Measurements from ENCODE around the gene JUND.

Gene JUND

GRCh38 chr19:18239303-18239702 is 42.1 kb downstream of the JUND start:
- Histone ChIP-seq H3F3A (ENCODE audit: low read depth) (no peaks in the 10 kb centered on the region), H2AFZ (ENCODE audit: low read length) (no peak overlapping the region), H3K9ac (ENCODE audit: low read depth, low read length, poor library complexity, severe bottlenecking) (no peak overlapping the region), H3K4me2 (ENCODE audit: low read depth, low read length, poor library complexity, severe bottlenecking) (no peak overlapping the region), H3K9me3 (ENCODE audit: insufficient read depth, low read depth, low read length) (no peaks in the 10 kb centered on the region), H3K27me3 (ENCODE audit: insufficient read depth, low read length, poor library complexity, severe bottlenecking) (no peaks in the 10 kb centered on the region), H3K36me3 (ENCODE audit: insufficient read depth, low read length) (no peaks in the 10 kb centered on the region), H4K20me1 (ENCODE audit: insufficient read depth, low read length, poor library complexity, severe bottlenecking) (no peaks in the 10 kb centered on the region), H3K4me1 (ENCODE audit: insufficient read depth, low read length, poor library complexity, severe bottlenecking) (no peaks in the 10 kb centered on the region), H3K4me3 (ENCODE audit: low read length, poor library complexity, severe bottlenecking) (no peak overlapping the region), H3K9me2 (replicated peaks; ENCODE audit: low read depth, low read length) (no peaks in the 10 kb centered on the region), H3K79me2 (ENCODE audit: insufficient read depth, low read length) (no peaks in the 10 kb centered on the region)
- TF ChIP-seq CTCF (conservative IDR thresholded peaks at IDR 0.05; ENCODE audit: low read length) (no peak), EZH2phosphoT487 (IDR thresholded peaks at IDR 0.05; ENCODE audit: borderline replicate concordance) (no peak)

GRCh38 chr19:18234194-18234593 is 47.2 kb downstream of the JUND start:
- Histone ChIP-seq H3K36me3 (ENCODE audit: insufficient read depth, low read length) (no peaks in the 10 kb centered on the region), H3K27me3 (ENCODE audit: insufficient read depth, low read length, poor library complexity, severe bottlenecking) (no peaks in the 10 kb centered on the region), H4K20me1 (ENCODE audit: insufficient read depth, low read length, poor library complexity, severe bottlenecking) (peaks cover 2% of the 10 kb centered on the region), H3K9me2 (replicated peaks; ENCODE audit: low read depth, low read length) (no peaks in the 10 kb centered on the region), H3K9ac (ENCODE audit: low read depth, low read length, poor library complexity, severe bottlenecking) (no peak overlapping the region), H3K4me2 (ENCODE audit: low read depth, low read length, poor library complexity, severe bottlenecking) (no peak overlapping the region), H2AFZ (ENCODE audit: low read length) (no peak overlapping the region), H3K4me1 (ENCODE audit: insufficient read depth, low read length, poor library complexity, severe bottlenecking) (peaks cover 7% of the 10 kb centered on the region), H3F3A (ENCODE audit: low read depth) (no peaks in the 10 kb centered on the region), H3K4me3 (ENCODE audit: low read length, poor library complexity, severe bottlenecking) (no peak overlapping the region), H3K79me2 (ENCODE audit: insufficient read depth, low read length) (no peaks in the 10 kb centered on the region), H3K9me3 (ENCODE audit: insufficient read depth, low read depth, low read length) (no peaks in the 10 kb centered on the region)
- no peak for TF ChIP-seq EZH2phosphoT487 (IDR thresholded peaks at IDR 0.05; ENCODE audit: borderline replicate concordance)
- TF ChIP-seq CTCF (conservative IDR thresholded peaks at IDR 0.05; ENCODE audit: low read length) = no peak

GRCh38 chr19:18233224-18233825 is 48.1 kb downstream of the JUND start:
- no peak overlapping the region for H3K9ac ChIP-seq (ENCODE audit: low read depth, low read length, poor library complexity, severe bottlenecking)
- no peaks in the 10 kb centered on the region for H3K9me3 ChIP-seq (ENCODE audit: insufficient read depth, low read depth, low read length)
- peaks cover 7% of the 10 kb centered on the region for H3K4me1 ChIP-seq (ENCODE audit: insufficient read depth, low read length, poor library complexity, severe bottlenecking)
- H3K27me3 ChIP-seq (ENCODE audit: insufficient read depth, low read length, poor library complexity, severe bottlenecking) = no peaks in the 10 kb centered on the region
- no peak overlapping the region for H3K4me3 ChIP-seq (ENCODE audit: low read length, poor library complexity, severe bottlenecking)
- H3K79me2 ChIP-seq (ENCODE audit: insufficient read depth, low read length) = no peaks in the 10 kb centered on the region
- H2AFZ ChIP-seq (ENCODE audit: low read length) = no peak overlapping the region
- H3K4me2 ChIP-seq (ENCODE audit: low read depth, low read length, poor library complexity, severe bottlenecking) = no peak overlapping the region
- TF ChIP-seq CTCF (conservative IDR thresholded peaks at IDR 0.05; ENCODE audit: low read length) (no peak), EZH2phosphoT487 (IDR thresholded peaks at IDR 0.05; ENCODE audit: borderline replicate concordance) (no peak)
- H3K36me3 ChIP-seq (ENCODE audit: insufficient read depth, low read length) = no peaks in the 10 kb centered on the region
- H3F3A ChIP-seq (ENCODE audit: low read depth) = no peaks in the 10 kb centered on the region
- H3K9me2 ChIP-seq (replicated peaks; ENCODE audit: low read depth, low read length) = no peaks in the 10 kb centered on the region
- peaks cover 2% of the 10 kb centered on the region for H4K20me1 ChIP-seq (ENCODE audit: insufficient read depth, low read length, poor library complexity, severe bottlenecking)

All from Loucy (cell line).